WTC11 (cell line): ENCODE measurements around the gene ASB2. TPM values are rescaled to one million over a fixed set of nuclear protein-coding genes. Genes with fewer than 3 reads are reported as not detected.

ENCODE experiments used
- ATAC-seq: fragments of 200-7000 bp; cut with Tn5 transposase; 2 replicates; pipeline ENCODE4 v1.10.0; 2021; ENCODE audit warnings: mild to moderate bottlenecking, moderate library complexity
- CTCF ChIA-PET: fragments of 300-600 bp; sonication (Branson Sonifier 250); formaldehyde crosslinking; loops from one replicate; lab custom pipeline; 2021; ENCODE audit warnings: antibody characterized with exemption; lab: Charles Lee
- POLR2A ChIA-PET: fragments of 350-600 bp; sonication (Branson Sonifier 250); formaldehyde crosslinking; loops from one replicate; lab custom pipeline; 2021; ENCODE audit warnings: antibody characterized with exemption; lab: Charles Lee
- DNase-seq: peaks from one replicate; pipeline ENCODE4 v3.0.0; 2021; ENCODE audit warnings: low spot score
- H3K27ac Mint-ChIP-seq: 2 replicates; pipeline ENCODE4 v1.8.0; 2021; ENCODE audit warnings: mixed read lengths
- H3K27me3 Mint-ChIP-seq: 2 replicates; pipeline ENCODE4 v1.8.0; 2021; ENCODE audit warnings: low read depth, mild to moderate bottlenecking, moderate library complexity, mixed read lengths
- H3K36me3 Mint-ChIP-seq: 2 replicates; pipeline ENCODE4 v1.8.0; 2021; ENCODE audit warnings: mixed read lengths
- H3K4me1 Mint-ChIP-seq: 2 replicates; pipeline ENCODE4 v1.8.0; 2022; ENCODE audit warnings: mixed read lengths
- H3K4me3 Mint-ChIP-seq: 2 replicates; pipeline ENCODE4 v1.8.0; 2021; ENCODE audit warnings: mild to moderate bottlenecking, moderate library complexity, mixed read lengths
- H3K9me3 Mint-ChIP-seq: 2 replicates; pipeline ENCODE4 v1.8.0; 2021; ENCODE audit warnings: mixed read lengths
- ATF6 ChIP-seq: sonication (generic); formaldehyde crosslinking; IDR thresholded peaks from 2 replicates; pipeline ENCODE4 v1.8.1; 2023; ENCODE audit warnings: mild to moderate bottlenecking, missing genetic modification reagents
- CDX4 ChIP-seq: fragments of 250-450 bp; sonication (Bioruptor Pico); IDR thresholded peaks from 2 replicates; pipeline ENCODE4 v1.9.0; 2021; ENCODE audit warnings: moderate library complexity, mild to moderate bottlenecking, inconsistent platforms, borderline replicate concordance
- CREM ChIP-seq: sonication (generic); formaldehyde crosslinking; IDR thresholded peaks from 2 replicates; pipeline ENCODE4 v1.8.1; 2022; ENCODE audit warnings: mild to moderate bottlenecking, missing genetic modification reagents, moderate library complexity
- E2F4 ChIP-seq: sonication (generic); formaldehyde crosslinking; IDR thresholded peaks from 2 replicates; pipeline ENCODE4 v1.8.1; 2022; ENCODE audit warnings: low read depth, mild to moderate bottlenecking, moderate library complexity, missing genetic modification reagents, borderline replicate concordance
- EMX1 ChIP-seq: fragments of 250-450 bp; sonication (Bioruptor Pico); IDR thresholded peaks from 2 replicates; pipeline ENCODE4 v1.8.0; 2021; ENCODE audit warnings: mild to moderate bottlenecking
- GRHL2 ChIP-seq: fragments of 250-450 bp; sonication (Bioruptor Pico); IDR thresholded peaks from 2 replicates; pipeline ENCODE4 v1.8.0; 2022; ENCODE audit warnings: mild to moderate bottlenecking, moderate library complexity; ENCODE audit not compliant: insufficient replicate concordance, severe bottlenecking
- KAT7 ChIP-seq: sonication (generic); formaldehyde crosslinking; IDR thresholded peaks from 2 replicates; pipeline ENCODE4 v1.8.1; 2023; ENCODE audit warnings: missing genetic modification reagents, mild to moderate bottlenecking, borderline replicate concordance
- NFE2L1 ChIP-seq: sonication (generic); formaldehyde crosslinking; IDR thresholded peaks from 2 replicates; pipeline ENCODE4 v1.8.1; 2023; ENCODE audit warnings: missing genetic modification reagents
- NR3C1 ChIP-seq: sonication (generic); formaldehyde crosslinking; conservative IDR thresholded peaks from 2 replicates; pipeline ENCODE4 v1.8.1; 2023; ENCODE audit warnings: low read depth, mild to moderate bottlenecking, missing genetic modification reagents
- TCF7 ChIP-seq: sonication (generic); formaldehyde crosslinking; IDR thresholded peaks from 2 replicates; pipeline ENCODE4 v1.8.0; 2022; ENCODE audit warnings: mild to moderate bottlenecking, low read depth, missing genetic modification reagents, moderate library complexity
- TEAD1 ChIP-seq: sonication (generic); formaldehyde crosslinking; IDR thresholded peaks from 2 replicates; pipeline ENCODE4 v1.8.0; 2022; ENCODE audit warnings: mild to moderate bottlenecking, missing genetic modification reagents
- TP53 ChIP-seq: sonication (generic); formaldehyde crosslinking; IDR thresholded peaks from 2 replicates; pipeline ENCODE4 v1.8.1; 2023; ENCODE audit warnings: mild to moderate bottlenecking, missing genetic modification reagents
- ZMAT4 ChIP-seq: fragments of 250-450 bp; sonication (Bioruptor Pico); IDR thresholded peaks from 2 replicates; pipeline ENCODE4 v1.9.0; 2021; ENCODE audit warnings: mild to moderate bottlenecking
- ZNF425 ChIP-seq: fragments of 250-450 bp; sonication (Bioruptor Pico); conservative IDR thresholded peaks from 2 replicates; pipeline ENCODE4 v1.9.0; 2021; ENCODE audit warnings: mild to moderate bottlenecking
- total RNA-seq: library from RNA; stranded (reverse); gene quantifications from 3 replicates; pipeline ENCODE4 v1.2.3, GENCODE V29; 2021
- TF ChIP-seq, protein P1 (sequence below): fragments of 250-450 bp; sonication (Bioruptor Pico); IDR thresholded peaks from 2 replicates; pipeline ENCODE4 v1.8.0; 2021; ENCODE audit warnings: mild to moderate bottlenecking
- TF ChIP-seq, protein P2 (sequence below): sonication (generic); formaldehyde crosslinking; IDR thresholded peaks from 2 replicates; pipeline ENCODE4 v1.8.0; 2022; ENCODE audit warnings: missing genetic modification reagents
- TF ChIP-seq, protein P3 (sequence below): sonication (generic); formaldehyde crosslinking; IDR thresholded peaks from 2 replicates; pipeline ENCODE4 v1.8.0; 2023; ENCODE audit warnings: mild to moderate bottlenecking, missing genetic modification reagents

The ASB2 gene
- total RNA-seq, 1 experiment from 2014 or later = 0.37 TPM

- TF ChIP-seq KAT7 (CRISPR knock-in tag) = no peak
Measured at GRCh38 chr14:93987376-93987775, 11.0 kb upstream of the ASB2 start (continued).

GRCh38 chr14:93986955-93987354 lies 10.6 kb upstream of the ASB2 start:
- CTCF ChIA-PET = interaction anchor here (1.0 to 7.3 kb wide), 2 partner anchors 15 to 47 kb away, joined by 4 to 71 read pairs; no protein-coding TSS in a partner anchor
- Mint-ChIP-seq H3K36me3 (no peaks in the 10 kb centered on the region), H3K4me1 (peaks cover 17% of the 10 kb centered on the region), H3K27me3 (no peaks in the 10 kb centered on the region; the same call in 1 of the 2 replicates), H3K4me3 (no peak overlapping the region), H3K27ac (no peak overlapping the region), H3K9me3 (no peaks in the 10 kb centered on the region)
- ATAC-seq = no peak
- TF ChIP-seq EMX1 (no peak), CDX4 (CRISPR knock-in tag) (no peak), ATF6 (CRISPR knock-in tag) (no peak), NR3C1 (CRISPR knock-in tag) (no peak), ZMAT4 (no peak), TP53 (no peak), NFE2L1 (CRISPR knock-in tag) (no peak), TCF7 (CRISPR knock-in tag) (no peak), TEAD1 (CRISPR knock-in tag) (no peak), ZNF425 (no peak), CREM (no peak), GRHL2 (CRISPR knock-in tag) (no peak), E2F4 (CRISPR knock-in tag) (no peak)
- TF ChIP-seq, protein P1, sequence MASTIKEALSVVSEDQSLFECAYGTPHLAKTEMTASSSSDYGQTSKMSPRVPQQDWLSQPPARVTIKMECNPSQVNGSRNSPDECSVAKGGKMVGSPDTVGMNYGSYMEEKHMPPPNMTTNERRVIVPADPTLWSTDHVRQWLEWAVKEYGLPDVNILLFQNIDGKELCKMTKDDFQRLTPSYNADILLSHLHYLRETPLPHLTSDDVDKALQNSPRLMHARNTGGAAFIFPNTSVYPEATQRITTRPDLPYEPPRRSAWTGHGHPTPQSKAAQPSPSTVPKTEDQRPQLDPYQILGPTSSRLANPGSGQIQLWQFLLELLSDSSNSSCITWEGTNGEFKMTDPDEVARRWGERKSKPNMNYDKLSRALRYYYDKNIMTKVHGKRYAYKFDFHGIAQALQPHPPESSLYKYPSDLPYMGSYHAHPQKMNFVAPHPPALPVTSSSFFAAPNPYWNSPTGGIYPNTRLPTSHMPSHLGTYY (CRISPR knock-in tag) = no peak
- TF ChIP-seq, protein P2, sequence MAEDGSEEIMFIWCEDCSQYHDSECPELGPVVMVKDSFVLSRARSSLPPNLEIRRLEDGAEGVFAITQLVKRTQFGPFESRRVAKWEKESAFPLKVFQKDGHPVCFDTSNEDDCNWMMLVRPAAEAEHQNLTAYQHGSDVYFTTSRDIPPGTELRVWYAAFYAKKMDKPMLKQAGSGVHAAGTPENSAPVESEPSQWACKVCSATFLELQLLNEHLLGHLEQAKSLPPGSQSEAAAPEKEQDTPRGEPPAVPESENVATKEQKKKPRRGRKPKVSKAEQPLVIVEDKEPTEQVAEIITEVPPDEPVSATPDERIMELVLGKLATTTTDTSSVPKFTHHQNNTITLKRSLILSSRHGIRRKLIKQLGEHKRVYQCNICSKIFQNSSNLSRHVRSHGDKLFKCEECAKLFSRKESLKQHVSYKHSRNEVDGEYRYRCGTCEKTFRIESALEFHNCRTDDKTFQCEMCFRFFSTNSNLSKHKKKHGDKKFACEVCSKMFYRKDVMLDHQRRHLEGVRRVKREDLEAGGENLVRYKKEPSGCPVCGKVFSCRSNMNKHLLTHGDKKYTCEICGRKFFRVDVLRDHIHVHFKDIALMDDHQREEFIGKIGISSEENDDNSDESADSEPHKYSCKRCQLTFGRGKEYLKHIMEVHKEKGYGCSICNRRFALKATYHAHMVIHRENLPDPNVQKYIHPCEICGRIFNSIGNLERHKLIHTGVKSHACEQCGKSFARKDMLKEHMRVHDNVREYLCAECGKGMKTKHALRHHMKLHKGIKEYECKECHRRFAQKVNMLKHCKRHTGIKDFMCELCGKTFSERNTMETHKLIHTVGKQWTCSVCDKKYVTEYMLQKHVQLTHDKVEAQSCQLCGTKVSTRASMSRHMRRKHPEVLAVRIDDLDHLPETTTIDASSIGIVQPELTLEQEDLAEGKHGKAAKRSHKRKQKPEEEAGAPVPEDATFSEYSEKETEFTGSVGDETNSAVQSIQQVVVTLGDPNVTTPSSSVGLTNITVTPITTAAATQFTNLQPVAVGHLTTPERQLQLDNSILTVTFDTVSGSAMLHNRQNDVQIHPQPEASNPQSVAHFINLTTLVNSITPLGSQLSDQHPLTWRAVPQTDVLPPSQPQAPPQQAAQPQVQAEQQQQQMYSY (CRISPR knock-in tag) = no peak
- TF ChIP-seq, protein P3, sequence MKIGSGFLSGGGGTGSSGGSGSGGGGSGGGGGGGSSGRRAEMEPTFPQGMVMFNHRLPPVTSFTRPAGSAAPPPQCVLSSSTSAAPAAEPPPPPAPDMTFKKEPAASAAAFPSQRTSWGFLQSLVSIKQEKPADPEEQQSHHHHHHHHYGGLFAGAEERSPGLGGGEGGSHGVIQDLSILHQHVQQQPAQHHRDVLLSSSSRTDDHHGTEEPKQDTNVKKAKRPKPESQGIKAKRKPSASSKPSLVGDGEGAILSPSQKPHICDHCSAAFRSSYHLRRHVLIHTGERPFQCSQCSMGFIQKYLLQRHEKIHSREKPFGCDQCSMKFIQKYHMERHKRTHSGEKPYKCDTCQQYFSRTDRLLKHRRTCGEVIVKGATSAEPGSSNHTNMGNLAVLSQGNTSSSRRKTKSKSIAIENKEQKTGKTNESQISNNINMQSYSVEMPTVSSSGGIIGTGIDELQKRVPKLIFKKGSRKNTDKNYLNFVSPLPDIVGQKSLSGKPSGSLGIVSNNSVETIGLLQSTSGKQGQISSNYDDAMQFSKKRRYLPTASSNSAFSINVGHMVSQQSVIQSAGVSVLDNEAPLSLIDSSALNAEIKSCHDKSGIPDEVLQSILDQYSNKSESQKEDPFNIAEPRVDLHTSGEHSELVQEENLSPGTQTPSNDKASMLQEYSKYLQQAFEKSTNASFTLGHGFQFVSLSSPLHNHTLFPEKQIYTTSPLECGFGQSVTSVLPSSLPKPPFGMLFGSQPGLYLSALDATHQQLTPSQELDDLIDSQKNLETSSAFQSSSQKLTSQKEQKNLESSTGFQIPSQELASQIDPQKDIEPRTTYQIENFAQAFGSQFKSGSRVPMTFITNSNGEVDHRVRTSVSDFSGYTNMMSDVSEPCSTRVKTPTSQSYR = no peak
- DNase-seq = no peak
- POLR2A ChIA-PET = no interaction called here
